Esophagus (tissue), 2 donors: ENCODE results near the gene WDR64. TPM values are rescaled to one million over a fixed set of nuclear protein-coding genes. Genes with fewer than 3 reads are reported as not detected.

Experiments
- H3K27ac ChIP-seq, 2 donors: one replicate each; pipeline ENCODE4 v1.5.1; 2013; ENCODE audit warnings: low read depth in 2 of 2, mild to moderate bottlenecking in 2 of 2, inconsistent platforms in 1 of 2, low read length in 1 of 2, moderate library complexity in 1 of 2
- H3K27me3 ChIP-seq, 2 donors: one replicate each; pipeline ENCODE4 v1.6.1; 2013; ENCODE audit warnings: low read length in 2 of 2, control low read depth in 1 of 2, mild to moderate bottlenecking in 1 of 2; ENCODE audit not compliant: insufficient read depth in 2 of 2, control insufficient read depth in 1 of 2
- H3K36me3 ChIP-seq, 2 donors: one replicate each; pipeline ENCODE4 v1.6.1; 2013; ENCODE audit warnings: low read length in 1 of 2; ENCODE audit not compliant: control insufficient read depth in 2 of 2, insufficient read depth in 2 of 2
- H3K4me1 ChIP-seq, 2 donors: one replicate each; pipeline ENCODE4 v1.6.1; 2013; ENCODE audit warnings: low read length in 1 of 2; ENCODE audit not compliant: control insufficient read depth in 2 of 2, insufficient read depth in 2 of 2
- H3K4me3 ChIP-seq, 2 donors: one replicate each; pipeline ENCODE4 v1.5.1; 2013; ENCODE audit warnings: low read length in 2 of 2, mild to moderate bottlenecking in 2 of 2, low read depth in 1 of 2, moderate library complexity in 1 of 2
- H3K9me3 ChIP-seq, 2 donors: one replicate each; pipeline ENCODE4 v1.6.1; 2013; ENCODE audit warnings: mild to moderate bottlenecking in 2 of 2, low read depth in 1 of 2, low read length in 1 of 2, moderate library complexity in 1 of 2; ENCODE audit not compliant: control insufficient read depth in 2 of 2, insufficient read depth in 1 of 2
- WGBS, 2 donors: extraction: QIAGEN DNeasy Blood & Tissue Kit; methylation state at CpG; one replicate each; pipeline ENCODE4 v1.1.7; 2013; 5-methylcytosine and 5-hydroxymethylcytosine counted together
- polyA plus RNA-seq, 2 donors: library from polyadenylated mRNA; stranded (reverse); fragments of 200-250 nt; gene quantifications; one replicate each; pipeline ENCODE4 v1.2.3, GENCODE V29; 2013
- donor health status: healthy with polysubstance abuse.
- donor health status: Bipolar disorder and iron deficiency.

WDR64 gene
- polyA plus RNA-seq, 2 donors, result not detected

- Histone ChIP-seq H3K27ac (peak overlapping the region; percentile 41 to 53), H3K9me3 (no peaks in the 10 kb centered on the region), H3K4me1 (peaks cover 0 to 8% of the 10 kb centered on the region in 2 donors), H3K4me3 (no peak overlapping the region), H3K36me3 (no peaks in the 10 kb centered on the region), H3K27me3 (no peaks in the 10 kb centered on the region)
- 44 to 51% methylated on average over 2 of the region's 2 CpGs for WGBS, 2 donors
Measured at GRCh38 chr1:241706257-241706656, 54.2 kb downstream of the WDR64 start.

- peaks cover 0 to 8% of the 10 kb centered on the region in 2 donors for H3K4me1 ChIP-seq
- no peaks in the 10 kb centered on the region for H3K36me3 ChIP-seq
- WGBS, 2 donors, result 36 to 50% methylated on average over 2 of the region's 2 CpGs
- H3K27me3 ChIP-seq, result no peaks in the 10 kb centered on the region
- no peak overlapping the region for H3K4me3 ChIP-seq
- H3K27ac ChIP-seq, result no peak overlapping the region
- no peaks in the 10 kb centered on the region for H3K9me3 ChIP-seq
Measured at GRCh38 chr1:241706967-241707366, 54.9 kb downstream of the WDR64 start.

- no peaks in the 10 kb centered on the region for H3K36me3 ChIP-seq
- H3K27ac ChIP-seq, result no peak overlapping the region
- H3K9me3 ChIP-seq, result no peaks in the 10 kb centered on the region
- H3K4me3 ChIP-seq, result no peak overlapping the region
- H3K4me1 ChIP-seq, result peaks cover 0 to 8% of the 10 kb centered on the region in 2 donors
- no peaks in the 10 kb centered on the region for H3K27me3 ChIP-seq
- WGBS, 2 donors, result 43 to 78% methylated on average over 2 of the region's 2 CpGs
Measured at GRCh38 chr1:241707442-241707841, 55.4 kb downstream of the WDR64 start.

GRCh38 chr1:241711326-241711725, 59.2 kb downstream of the WDR64 start:
- H3K4me3 ChIP-seq, result no peak overlapping the region
- no peaks in the 10 kb centered on the region for H3K36me3 ChIP-seq
- H3K4me1 ChIP-seq, result peaks cover 0 to 6% of the 10 kb centered on the region in 2 donors
- WGBS, 2 donors, result 81 to 85% methylated on average over 6 of the region's 6 CpGs
- H3K9me3 ChIP-seq, result no peaks in the 10 kb centered on the region
- no peaks in the 10 kb centered on the region for H3K27me3 ChIP-seq
- H3K27ac ChIP-seq, result no peak overlapping the region

GRCh38 chr1:241713316-241713715, 61.2 kb downstream of the WDR64 start:
- no peaks in the 10 kb centered on the region for H3K36me3 ChIP-seq
- no peak overlapping the region for H3K4me3 ChIP-seq
- H3K27me3 ChIP-seq, result no peaks in the 10 kb centered on the region
- H3K4me1 ChIP-seq, result no peaks in the 10 kb centered on the region
- H3K27ac ChIP-seq, result no peak overlapping the region
- H3K9me3 ChIP-seq, result no peaks in the 10 kb centered on the region
- whole genome bisulfite sequencing, 2 donors, result 54 to 69% methylated on average over 2 of the region's 2 CpGs

GRCh38 chr1:241714321-241715218, 62.5 kb downstream of the WDR64 start:
- Histone ChIP-seq H3K9me3 (no peaks in the 10 kb centered on the region), H3K27ac (no peak overlapping the region), H3K36me3 (no peaks in the 10 kb centered on the region), H3K27me3 (no peaks in the 10 kb centered on the region), H3K4me3 (no peak overlapping the region), H3K4me1 (no peaks in the 10 kb centered on the region)
- WGBS, 2 donors, result 69 to 76% methylated on average over 2 of the region's 2 CpGs

- Histone ChIP-seq H3K36me3 (no peaks in the 10 kb centered on the region), H3K27me3 (no peaks in the 10 kb centered on the region), H3K4me1 (no peaks in the 10 kb centered on the region), H3K9me3 (no peaks in the 10 kb centered on the region), H3K4me3 (no peak overlapping the region), H3K27ac (no peak overlapping the region)
- WGBS, 2 donors, result 74 to 79% methylated on average over 3 of the region's 3 CpGs
Measured at GRCh38 chr1:241715435-241715834, 63.4 kb downstream of the WDR64 start.

GRCh38 chr1:241715956-241716355, 63.9 kb downstream of the WDR64 start:
- Histone ChIP-seq H3K36me3 (no peaks in the 10 kb centered on the region), H3K27me3 (no peaks in the 10 kb centered on the region), H3K9me3 (no peaks in the 10 kb centered on the region), H3K4me3 (no peak overlapping the region), H3K4me1 (no peaks in the 10 kb centered on the region), H3K27ac (no peak overlapping the region)
- 89 to 93% methylated on average over 4 of the region's 4 CpGs for WGBS, 2 donors

GRCh38 chr1:241716915-241717656, 65.0 kb downstream of the WDR64 start:
- WGBS, 2 donors, result 73 to 78% methylated on average over 6 of the region's 6 CpGs
- Histone ChIP-seq H3K4me1 (no peaks in the 10 kb centered on the region), H3K27ac (no peak overlapping the region), H3K9me3 (no peaks in the 10 kb centered on the region), H3K4me3 (no peak overlapping the region), H3K27me3 (no peaks in the 10 kb centered on the region), H3K36me3 (no peaks in the 10 kb centered on the region)
